Measurements from ENCODE around the gene FIZ1.
"Not testable (repeated sequence)": the region's sequence is repeated elsewhere in the genome, so short reads cannot be mapped to it uniquely, and the experiment has no call there.

The FIZ1 gene

DNA sequence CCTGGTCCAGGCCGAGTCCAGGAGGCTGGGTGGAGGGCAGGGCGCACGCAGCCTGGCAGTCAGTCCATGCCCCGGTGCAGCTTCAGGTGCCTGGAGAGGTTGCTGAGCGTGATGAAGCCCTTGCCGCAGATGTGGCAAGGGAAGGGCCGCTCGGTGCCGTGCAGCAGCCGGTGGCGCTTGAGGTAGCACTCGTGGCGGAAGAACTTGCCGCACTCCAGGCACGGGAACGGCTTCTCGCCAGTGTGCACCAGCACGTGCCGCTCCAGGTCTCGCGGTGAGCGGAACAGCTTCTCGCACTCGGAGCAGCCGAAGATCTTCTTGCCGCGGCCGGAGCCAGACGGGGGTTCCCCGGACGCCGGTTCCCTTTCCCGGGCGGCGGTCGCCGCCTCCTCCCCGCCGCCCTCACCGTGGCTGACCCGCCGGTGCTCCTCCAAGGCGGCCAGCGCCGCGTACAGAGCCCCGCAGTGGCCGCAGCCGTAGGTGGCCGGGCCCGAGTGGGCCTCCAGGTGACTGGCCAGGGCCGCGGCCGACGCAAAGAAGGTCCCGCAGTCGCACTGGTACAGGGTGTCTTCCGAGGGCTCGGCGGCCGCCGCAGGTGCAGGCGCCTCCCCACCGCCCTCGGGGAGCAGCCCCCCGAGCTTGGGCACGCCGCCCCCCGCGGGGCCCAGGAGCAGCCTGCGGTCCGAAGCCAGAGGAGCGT is 6.8 kb downstream of the FIZ1 start:
- no peak for DNase-seq

- no peak for DNase-seq
Measured at GRCh38 chr19:55591555-55591954, 7.8 kb downstream of the FIZ1 start.

- no peak for DNase-seq
Measured at GRCh38 chr19:55590617-55591016, 8.7 kb downstream of the FIZ1 start.

DNA sequence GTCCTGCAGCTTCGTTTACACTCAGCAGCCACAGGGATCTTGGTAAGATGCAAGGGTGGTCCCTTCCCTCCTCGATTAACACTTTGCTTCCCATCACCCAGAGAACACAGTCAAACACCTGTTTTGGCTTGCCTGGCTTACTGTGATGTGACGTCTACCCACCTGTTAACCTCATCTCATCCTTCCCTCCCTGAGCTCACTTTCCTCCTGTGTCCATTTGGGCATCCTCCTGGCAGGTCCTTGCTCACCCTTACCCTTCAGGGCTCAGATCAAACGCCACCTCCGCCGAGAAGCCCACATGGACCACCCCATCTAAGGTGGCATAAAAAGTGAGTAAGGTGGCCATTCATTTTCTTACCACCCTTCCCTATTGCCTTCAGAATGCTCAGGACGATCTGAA is 9.2 kb downstream of the FIZ1 start:
- DNase-seq = no peak

DNA sequence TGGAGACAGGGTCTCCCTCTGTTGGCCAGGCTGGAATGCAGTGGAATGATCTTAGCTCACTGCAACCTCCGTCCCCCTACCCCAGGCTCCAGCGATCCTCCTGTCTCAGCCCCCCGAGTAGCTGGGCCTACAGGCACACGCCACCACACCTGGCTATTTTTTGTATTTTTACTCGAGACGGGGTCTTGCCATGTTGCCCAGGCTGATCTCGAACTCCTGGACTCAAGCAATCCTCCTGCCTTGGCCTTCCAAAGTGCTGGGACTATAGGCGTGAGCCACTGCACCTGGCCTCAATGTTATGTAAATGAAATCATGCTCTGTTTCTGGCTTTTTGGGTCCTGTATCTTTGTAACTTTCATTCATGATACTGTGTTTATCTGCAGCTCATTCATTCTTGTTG is 10.6 kb downstream of the FIZ1 start:
- no peak for DNase-seq

DNA sequence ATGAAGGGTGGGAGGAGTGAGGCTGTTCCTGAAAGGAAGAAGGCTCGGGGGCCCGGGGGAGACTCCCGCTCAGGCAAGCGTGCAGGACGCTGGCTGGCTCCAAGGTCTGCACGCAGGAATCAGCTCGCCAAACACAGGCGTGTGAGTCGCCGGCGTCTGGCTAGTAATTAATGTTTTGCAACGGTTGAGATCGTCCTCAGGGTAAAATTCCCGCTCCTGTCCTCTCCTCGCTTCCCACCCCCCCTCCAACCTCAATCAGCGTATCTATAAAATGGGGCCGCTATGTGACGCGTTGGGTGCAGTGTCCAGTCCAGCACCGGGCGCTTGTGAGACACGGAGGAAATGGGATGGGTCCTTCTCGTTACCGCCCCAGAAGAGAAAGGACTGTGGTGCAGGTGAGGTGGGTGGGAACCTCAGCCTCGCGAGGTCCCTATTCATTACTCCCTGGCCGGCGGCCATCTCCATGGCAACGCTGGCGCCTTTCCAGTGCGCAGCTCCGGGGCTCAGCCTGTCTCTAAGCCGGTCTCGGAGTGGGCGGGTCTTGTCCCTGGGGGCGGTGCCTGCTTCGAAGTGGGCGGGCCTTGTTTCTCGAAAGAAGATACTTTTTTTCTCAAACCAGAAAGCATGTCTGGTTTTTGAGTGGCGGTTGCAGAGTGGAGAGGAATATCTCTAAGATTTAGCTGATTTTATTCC is 12.2 kb downstream of the FIZ1 start:
- DNase-seq = peak; percentile 89

DNA sequence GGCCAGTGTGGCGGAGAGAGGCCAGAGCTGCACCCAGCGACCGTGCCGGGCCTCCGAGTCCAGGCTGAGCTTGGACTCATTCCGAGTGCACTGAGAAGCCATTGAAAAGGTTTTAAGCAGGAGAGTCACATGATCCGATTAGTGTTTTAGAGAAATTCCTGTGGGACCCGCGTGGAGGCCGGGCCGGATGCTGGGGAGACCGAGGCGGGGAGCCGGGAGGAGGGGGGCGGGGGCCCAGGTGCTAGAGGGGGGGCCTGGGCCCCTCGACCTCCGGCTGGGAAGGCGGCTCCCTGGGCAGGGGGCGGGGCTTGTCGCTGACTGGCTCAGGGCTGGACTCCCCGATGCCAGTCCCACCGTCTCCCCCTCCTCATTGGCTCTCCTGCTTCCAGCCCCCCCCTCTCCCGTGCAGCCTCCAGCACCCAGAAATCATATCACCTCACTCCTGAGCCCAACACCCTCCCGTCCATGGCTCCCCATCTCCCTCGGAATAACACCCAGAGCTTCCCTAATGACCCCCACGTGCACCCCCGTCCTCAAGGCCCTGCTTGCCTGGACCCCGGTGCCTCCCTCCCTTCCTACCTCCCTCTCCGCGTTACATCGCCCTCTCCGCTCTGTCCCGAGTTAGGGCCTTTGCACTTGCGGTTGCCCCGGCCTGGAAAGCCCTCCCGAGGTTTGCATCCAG is 13.5 kb downstream of the FIZ1 start:
- no peak for DNase-seq

DNA sequence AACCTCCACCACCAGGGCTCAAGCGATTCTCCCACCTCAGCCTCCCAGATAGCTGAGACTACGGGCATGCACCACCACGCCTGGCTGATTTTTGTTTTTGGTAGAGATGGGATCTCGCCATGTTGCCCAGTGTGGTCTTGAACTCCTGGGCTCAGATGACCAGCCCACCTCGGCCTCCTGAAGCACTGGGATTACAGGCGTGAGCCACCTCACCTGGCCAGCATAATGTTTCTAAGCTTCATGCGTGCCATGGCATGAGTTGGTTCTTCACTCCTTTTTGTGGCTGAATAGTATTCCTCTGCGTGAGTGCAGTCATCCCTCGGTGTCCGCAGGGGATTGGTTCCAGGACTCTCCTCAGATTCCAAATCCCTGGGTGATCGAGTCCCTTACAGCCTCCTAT is 14.4 kb downstream of the FIZ1 start:
- DNase-seq = no peak

DNA sequence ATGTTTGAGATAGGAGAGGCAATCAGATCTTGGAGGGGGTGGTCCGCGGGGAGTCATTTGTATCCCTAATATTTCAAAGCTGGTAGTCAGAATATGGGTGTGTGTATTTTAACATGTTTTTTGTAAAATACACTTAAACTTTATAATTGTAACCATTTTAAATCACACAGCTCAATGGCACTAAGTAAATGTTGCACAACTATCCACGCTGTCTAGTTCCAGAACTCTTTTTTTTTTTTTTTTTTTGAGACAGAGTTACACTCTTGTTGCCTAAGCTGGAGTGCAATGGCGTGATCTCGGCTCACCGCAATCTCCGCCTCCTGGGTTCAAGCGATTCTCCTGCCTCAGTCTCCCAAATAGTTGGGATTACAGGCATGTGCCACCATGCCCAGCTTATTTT is 15.4 kb downstream of the FIZ1 start:
- not testable (repeated sequence) for DNase-seq

DNA sequence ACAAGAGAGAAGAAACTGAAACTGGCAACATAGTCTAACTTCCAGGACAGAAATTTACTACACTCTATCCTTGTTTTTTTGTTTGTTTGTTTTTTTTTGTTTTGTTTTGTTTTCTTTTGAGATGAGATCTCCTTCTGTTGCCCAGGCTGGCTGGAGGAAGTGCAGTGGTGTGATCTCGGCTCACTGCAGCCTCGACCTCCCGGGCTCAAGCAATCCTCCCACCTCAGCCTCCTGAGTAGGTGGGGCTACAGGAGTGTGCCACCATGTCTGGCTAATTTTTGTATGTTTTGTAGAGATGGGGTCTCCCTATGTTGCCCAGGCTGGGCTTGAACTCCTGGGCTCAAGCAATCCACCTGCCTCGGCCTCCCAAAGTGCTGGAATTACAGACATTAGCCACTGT is 17.0 kb downstream of the FIZ1 start:
- DNase-seq = not testable (repeated sequence)

- DNase-seq = no peak
Measured at GRCh38 chr19:55581823-55582223, 17.5 kb downstream of the FIZ1 start.

GRCh38 chr19:55581145-55581822 is 18.0 kb downstream of the FIZ1 start:
- DNase-seq = no peak

- DNase-seq = peak; percentile 91
Measured at GRCh38 chr19:55580628-55581144, 18.6 kb downstream of the FIZ1 start, which contains the start of gene ZNF579. ZNF579 (minus strand) TSS chr19:55580848; CDS start chr19:55579639, 1,209 bp downstream.

DNA sequence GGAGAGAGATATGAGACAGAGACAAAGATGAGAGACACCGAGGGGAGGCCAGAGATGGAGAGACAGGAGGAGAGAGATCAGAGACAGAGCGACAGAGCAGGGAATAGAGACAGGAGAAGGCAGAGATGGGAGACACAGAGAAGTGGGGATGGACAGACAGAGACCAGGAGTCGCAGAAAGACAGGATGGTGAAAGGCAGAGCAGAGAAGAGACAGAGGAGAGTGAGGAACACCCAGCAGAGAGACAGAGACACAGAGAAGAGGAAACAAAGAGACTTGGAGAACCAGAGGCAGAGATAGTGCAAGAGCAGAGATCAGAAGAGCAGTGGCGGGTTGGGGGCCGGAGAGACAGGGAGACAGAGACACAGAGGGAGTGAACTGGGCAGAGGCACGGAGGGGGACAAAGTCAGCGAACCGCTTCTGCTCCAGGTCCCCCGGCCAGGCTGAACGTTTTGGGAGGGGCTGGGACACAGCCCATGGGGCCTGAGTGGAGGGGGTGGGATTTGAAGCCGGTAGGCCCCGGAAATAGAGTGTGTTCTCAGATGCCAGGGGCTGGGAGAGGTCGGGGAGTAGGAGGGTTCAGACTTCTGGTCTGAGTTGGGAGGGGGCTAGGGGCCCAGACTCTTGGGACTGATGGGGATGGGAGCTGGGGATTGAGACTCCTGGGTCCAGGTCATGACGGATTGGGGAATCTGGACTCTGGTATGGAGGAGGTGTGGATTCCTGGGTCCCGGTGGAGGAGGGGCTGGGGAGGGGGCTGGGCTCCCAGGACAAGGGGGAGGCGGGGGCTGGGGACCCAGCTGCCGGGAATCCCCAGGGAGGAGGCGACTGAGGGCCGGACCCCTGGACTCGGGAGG is 19.3 kb downstream of the FIZ1 start:
- peak; percentile 5 for DNase-seq

DNA sequence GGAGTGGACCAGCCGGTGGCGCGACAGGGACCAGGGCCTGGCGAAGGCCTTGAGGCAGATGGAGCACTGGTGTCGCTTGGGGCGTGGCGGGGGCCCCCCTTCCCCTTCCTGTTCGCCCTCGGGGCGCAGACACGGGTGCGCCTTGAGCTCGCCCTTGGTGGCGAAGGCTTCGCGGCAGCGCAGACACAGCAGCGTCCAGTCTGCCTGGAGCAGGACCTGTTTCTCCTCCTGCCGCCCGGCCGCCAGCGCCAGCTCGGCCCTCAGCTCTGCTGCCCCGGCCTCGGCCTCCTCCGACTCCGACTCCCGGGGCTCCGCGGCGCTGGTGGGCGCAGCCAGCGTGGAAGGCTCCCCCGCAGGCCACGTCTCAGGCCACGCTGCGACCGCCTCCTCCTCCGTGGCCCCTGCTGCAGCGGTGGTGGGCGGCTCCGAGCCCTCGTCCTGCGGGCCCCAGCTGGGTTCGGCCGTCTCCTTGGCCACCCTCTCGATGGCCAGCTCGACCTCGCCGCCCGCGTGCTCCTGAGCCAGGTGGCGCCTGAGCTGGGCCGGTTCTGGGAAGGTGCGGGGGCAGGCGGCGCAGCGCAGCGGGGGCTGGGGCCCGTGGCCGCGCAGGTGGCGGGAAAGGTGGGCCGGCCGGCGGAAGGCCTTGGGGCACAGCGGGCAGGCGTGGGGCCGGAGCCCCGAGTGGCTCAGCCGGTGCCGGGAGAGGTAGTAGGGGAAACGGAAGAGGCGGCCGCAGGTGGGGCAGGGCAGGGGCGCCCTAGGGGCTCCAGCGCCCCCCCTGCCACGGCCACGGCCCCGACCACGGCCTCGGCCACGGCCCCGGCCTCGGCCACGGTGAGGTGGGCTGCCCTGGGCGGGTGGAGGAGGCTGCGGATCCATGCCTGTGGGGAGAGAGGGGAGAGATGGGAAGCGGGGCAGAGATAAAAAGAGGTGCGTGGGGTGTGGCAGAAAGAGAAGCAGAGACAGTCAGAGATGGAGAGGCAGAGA is 20.3 kb downstream of the FIZ1 start:
- no peak for DNase-seq

- no peak for DNase-seq
Measured at GRCh38 chr19:55578031-55578760, 21.1 kb downstream of the FIZ1 start.

DNA sequence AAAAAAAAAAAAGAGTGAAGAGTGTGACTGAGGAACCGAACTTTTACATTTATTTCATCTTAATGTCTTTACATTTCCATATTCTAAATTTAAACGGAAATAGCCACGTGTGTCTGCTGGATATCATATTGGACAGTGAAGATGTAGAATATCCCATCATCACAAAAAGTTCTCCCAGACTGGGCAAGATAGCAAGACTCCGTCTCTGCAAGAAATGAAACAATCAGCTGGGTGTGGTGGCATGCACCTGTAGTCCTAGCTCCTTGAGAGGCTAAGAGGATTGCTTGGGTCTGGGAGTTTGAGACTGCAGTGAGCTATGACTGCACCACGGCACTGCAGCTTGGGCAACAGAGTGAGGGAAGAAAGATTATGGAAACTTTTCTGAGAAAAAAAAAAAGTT is 22.6 kb downstream of the FIZ1 start:
- no peak for DNase-seq

GRCh38 chr19:55573929-55574328 is 25.4 kb downstream of the FIZ1 start:
- not testable (repeated sequence) for DNase-seq

- DNase-seq = not testable (repeated sequence)
Measured at GRCh38 chr19:55569477-55569876, 29.8 kb downstream of the FIZ1 start.

DNA sequence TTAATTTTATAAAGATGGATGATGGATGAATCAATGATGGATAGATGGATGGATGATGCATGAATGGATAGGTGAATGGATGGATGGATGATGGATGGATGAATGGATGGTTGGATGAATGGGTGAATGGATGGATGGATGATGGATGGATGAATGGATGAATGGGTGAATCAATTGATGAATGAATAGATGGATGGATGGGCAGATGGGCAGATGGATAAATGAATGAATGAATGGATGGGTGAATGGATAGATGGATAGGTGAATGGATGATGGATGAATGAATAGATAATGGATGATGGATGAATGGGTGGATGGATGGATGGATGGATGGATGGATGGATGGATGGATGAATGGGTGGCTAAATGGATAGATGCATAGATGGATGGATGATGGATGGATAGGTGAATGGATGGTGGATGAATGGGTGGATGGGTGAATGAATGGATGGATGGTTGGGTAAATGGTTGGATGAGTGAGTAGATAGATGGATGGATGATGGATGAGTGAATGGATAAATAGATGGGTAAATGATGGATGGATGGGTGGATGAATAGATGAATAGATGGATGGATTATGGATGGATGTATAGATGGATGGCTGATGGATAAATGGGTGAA is 31.5 kb downstream of the FIZ1 start:
- no peak for DNase-seq

All from NCI-H1694 (cell line).